ENCODE results near the gene TMEM255B.

DNA sequence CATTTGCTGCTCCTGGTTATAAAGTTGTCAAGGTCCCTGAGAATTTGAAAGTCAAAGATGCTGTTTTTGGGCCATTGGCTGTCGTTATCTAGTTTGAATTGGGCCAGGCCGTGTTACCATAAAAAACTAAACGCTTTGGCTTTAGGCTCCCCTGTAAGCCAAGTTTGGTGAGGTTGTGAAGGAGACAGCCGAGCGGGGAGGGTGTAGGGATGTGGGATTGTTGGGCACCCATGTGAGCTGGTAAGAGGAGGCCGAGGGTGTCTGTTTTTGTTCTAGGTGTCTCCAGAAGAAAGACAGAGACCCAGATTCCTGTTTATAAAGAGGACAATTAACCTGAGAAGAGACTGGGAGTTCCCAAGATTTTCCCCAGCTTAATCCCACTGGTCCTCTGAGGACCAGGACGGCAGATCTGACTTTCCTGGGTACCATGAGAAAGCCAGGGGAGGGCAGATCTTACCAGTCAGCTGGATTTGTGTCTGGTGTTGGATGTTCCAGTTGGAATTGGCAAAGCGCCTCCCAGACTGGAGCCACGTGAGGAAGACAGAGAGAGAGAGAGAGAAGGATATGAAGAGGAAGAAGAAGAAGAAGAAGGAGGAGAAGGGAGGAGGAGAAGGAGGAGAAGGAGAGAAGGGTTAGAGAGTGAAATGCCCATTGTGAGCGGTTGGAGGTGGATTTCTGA, 25.1 kb downstream of the TMEM255B start:
- TF ChIP-seq CTCF (IDR thresholded peaks at IDR 0.05) (no peak), TCF7L2 (IDR thresholded peaks at IDR 0.05; ENCODE audit: low read depth, low read length) (no peak), POLR2AphosphoS5 (IDR thresholded peaks at IDR 0.05; ENCODE audit: low read depth, low read length) (no peak), SIN3A (IDR thresholded peaks at IDR 0.05; ENCODE audit: borderline replicate concordance, insufficient read depth, low read depth, low read length) (no peak)
- TF ChIP-seq, protein P1, sequence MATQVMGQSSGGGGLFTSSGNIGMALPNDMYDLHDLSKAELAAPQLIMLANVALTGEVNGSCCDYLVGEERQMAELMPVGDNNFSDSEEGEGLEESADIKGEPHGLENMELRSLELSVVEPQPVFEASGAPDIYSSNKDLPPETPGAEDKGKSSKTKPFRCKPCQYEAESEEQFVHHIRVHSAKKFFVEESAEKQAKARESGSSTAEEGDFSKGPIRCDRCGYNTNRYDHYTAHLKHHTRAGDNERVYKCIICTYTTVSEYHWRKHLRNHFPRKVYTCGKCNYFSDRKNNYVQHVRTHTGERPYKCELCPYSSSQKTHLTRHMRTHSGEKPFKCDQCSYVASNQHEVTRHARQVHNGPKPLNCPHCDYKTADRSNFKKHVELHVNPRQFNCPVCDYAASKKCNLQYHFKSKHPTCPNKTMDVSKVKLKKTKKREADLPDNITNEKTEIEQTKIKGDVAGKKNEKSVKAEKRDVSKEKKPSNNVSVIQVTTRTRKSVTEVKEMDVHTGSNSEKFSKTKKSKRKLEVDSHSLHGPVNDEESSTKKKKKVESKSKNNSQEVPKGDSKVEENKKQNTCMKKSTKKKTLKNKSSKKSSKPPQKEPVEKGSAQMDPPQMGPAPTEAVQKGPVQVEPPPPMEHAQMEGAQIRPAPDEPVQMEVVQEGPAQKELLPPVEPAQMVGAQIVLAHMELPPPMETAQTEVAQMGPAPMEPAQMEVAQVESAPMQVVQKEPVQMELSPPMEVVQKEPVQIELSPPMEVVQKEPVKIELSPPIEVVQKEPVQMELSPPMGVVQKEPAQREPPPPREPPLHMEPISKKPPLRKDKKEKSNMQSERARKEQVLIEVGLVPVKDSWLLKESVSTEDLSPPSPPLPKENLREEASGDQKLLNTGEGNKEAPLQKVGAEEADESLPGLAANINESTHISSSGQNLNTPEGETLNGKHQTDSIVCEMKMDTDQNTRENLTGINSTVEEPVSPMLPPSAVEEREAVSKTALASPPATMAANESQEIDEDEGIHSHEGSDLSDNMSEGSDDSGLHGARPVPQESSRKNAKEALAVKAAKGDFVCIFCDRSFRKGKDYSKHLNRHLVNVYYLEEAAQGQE (IDR thresholded peaks at IDR 0.05; ENCODE audit: insufficient read depth in 1 of 2, low read depth in 2 of 2, low read length in 1 of 2) = no peak

Data from Panc1 (cell line).